ENCODE data around the gene EFNA3. TPM values are rescaled to one million over a fixed set of nuclear protein-coding genes. Genes with fewer than 3 reads are reported as not detected.
"Not testable (repeated sequence)": the region's sequence is repeated elsewhere in the genome, so short reads cannot be mapped to it uniquely, and the experiment has no call there.

EFNA3 gene
- total RNA-seq, 2 donors from 2014 or later, result 2.0 TPM

DNA sequence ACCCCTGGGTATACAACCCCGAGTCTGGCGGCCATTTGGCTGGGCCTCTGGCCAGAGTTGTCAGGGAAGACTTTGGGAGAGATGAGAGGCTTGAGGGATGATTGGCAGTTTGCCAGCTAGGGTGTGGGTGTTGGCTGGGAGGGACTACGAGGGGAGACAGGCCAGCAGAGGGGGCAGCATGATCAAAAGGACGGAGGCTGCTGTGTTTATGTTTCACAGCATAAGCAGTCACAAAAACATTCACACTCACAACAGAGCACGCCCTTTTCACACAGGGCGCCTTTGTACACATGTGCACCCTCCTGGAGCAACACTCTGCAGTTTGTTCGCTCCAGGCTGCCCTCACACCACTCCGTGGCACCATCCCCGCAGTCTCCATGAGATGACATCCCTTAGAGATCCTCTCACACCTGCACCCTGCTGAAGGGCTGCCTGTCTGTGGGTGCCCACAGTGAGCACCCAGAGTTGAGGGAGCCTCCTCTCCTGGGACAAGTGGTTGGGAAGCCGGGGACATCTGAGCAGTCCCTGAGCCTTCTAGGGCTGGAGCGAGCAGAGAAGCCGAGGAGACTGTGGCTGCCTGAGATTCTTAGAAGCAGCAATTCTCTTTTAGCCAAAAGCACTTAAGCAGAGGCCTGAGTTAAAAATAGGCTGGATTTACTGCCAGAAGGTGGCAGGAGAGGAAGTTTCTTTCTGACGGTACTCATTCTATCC, 15.4 kb downstream of the EFNA3 start:
- intact Hi-C loops (cut with DNase I), result loop anchor here (2.0 to 5.0 kb wide), 3 partner anchors 33 to 73 kb away; partner anchors contain the start of gene EFNA1 (in 1 of the 2)
- DNase-seq (ENCODE audit: low spot score), result no peak

GRCh38 chr1:155094622-155094948, 15.9 kb downstream of the EFNA3 start:
- DNase-seq (ENCODE audit: low spot score), result no peak
- intact Hi-C loops (cut with DNase I), result loop anchor here (5.0 kb wide), 2 partner anchors 33 to 73 kb away; partner anchors contain the start of gene EFNA1 (in 1 of the 2)

GRCh38 chr1:155099331-155099730, 20.7 kb downstream of the EFNA3 start:
- no peak for DNase-seq (ENCODE audit: low spot score)
- intact Hi-C loops (cut with DNase I), result loop anchor here in 1 of 2 donors (5.0 kb wide), 1 partner anchor 1012 kb away; no protein-coding TSS in a partner anchor

GRCh38 chr1:155103325-155103724, 24.7 kb downstream of the EFNA3 start:
- no peak for DNase-seq (ENCODE audit: low spot score)
- intact Hi-C loops (cut with DNase I), result no loop called here

- intact Hi-C loops (cut with DNase I), result no loop called here
- no peak for DNase-seq (ENCODE audit: low spot score)
These were observed 26.2 kb downstream of the EFNA3 start for GRCh38 chr1:155104605-155105534.

DNA sequence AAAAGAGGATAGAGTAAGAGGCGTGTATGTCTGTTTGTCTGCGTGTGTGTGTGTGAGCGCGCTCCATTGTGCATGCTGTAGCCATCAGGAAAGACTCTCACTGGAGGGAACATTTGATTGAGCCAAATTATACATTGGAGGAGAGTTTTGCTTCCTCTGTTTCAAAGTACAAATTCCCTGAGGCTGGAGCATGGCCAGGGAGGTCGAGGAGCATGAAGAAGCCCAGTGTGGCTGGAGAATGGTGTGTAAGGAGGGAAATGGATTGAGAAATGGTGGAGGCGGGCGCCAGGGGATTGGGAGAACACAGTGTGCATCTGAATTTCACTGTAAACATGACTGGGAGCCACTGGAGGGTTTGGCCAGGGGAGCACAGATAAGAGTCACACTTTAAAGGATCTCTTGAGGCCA, 27.0 kb downstream of the EFNA3 start:
- no peak for DNase-seq (ENCODE audit: low spot score)
- intact Hi-C loops (cut with DNase I), result no loop called here

- no peak for DNase-seq (ENCODE audit: low spot score)
- intact Hi-C loops (cut with DNase I), result no loop called here
These were observed 28.2 kb downstream of the EFNA3 start for GRCh38 chr1:155106862-155107261.

- intact Hi-C loops (cut with DNase I), result no loop called here
- no peak for DNase-seq (ENCODE audit: low spot score)
These were observed 28.9 kb downstream of the EFNA3 start for GRCh38 chr1:155107309-155108264.

- intact Hi-C loops (cut with DNase I), result no loop called here
- no peak for DNase-seq (ENCODE audit: low spot score)
These were observed 29.7 kb downstream of the EFNA3 start for GRCh38 chr1:155108296-155108695.

- intact Hi-C loops (cut with DNase I), result no loop called here
These were observed 31.7 kb downstream of the EFNA3 start for GRCh38 chr1:155110381-155110780.

GRCh38 chr1:155110826-155111225, 32.2 kb downstream of the EFNA3 start:
- no peak for DNase-seq (ENCODE audit: low spot score)
- intact Hi-C loops (cut with DNase I), result no loop called here

More at GRCh38 chr1:155110381-155110780, 31.7 kb downstream of the EFNA3 start:
- DNase-seq (ENCODE audit: low spot score), result no peak

DNA sequence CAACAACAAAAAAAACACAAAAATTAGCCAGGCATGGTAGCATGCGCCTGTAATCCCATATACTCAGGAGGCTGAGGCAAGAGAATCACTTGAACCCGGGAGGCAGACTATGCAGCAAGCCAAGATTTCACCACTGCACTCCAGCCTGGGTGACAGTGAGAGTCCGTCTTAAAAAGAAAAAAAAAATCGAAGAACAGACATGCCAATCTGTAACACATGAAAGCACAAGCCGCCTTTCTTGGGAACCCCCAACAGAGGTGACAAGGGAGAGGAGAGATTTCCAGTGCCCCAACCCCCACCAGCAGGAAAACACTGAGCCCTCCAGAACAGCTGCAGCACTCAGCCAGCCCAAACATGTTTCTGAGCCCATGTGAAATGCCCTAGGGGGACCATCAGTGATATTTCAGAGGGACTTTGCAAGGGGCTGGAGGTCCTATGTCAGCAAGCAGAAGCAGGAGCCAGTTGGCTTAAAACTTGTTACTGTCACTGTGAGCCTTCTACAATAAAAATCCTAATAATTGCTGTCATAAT, 34.9 kb downstream of the EFNA3 start:
- intact Hi-C loops (cut with DNase I), result no loop called here
- DNase-seq (ENCODE audit: low spot score), result no peak

DNA sequence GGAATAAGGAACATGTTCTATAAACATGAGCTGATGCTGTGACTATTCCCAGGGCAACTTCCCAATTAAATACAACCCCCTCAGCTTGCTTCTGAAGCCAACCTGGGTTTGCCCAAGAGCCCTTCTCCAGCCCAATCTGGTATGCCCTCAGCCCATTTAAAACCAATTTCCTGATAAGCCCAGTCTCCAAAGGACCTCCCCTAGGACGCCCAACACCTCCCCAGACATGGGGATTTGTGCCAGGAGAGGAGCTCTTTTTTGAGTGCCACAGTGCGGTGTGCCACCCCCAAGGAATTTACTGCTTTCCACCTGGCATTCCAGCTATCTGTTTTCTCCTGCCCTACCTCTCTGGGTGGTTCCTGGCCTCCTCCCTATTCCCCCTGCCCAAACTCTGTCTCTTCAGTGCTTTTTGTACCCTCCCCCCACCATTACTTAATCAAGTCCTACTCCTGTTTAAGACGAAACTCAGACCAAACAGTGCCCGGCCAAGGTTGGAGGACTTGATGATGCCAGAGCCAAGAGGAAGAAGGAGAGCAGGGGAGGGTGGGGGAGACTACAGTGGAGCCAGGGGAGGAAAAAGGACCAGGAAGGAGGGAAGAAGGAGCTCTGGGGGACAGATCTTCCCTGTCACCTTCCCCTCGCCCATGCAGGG, 37.6 kb downstream of the EFNA3 start:
- intact Hi-C loops (cut with DNase I), result no loop called here
- no peak for DNase-seq (ENCODE audit: low spot score)

- no peak for DNase-seq (ENCODE audit: low spot score)
- intact Hi-C loops (cut with DNase I), result no loop called here
These were observed 39.0 kb downstream of the EFNA3 start for GRCh38 chr1:155117610-155118009.

GRCh38 chr1:155118090-155118489, 39.5 kb downstream of the EFNA3 start:
- intact Hi-C loops (cut with DNase I); DNase-seq (ENCODE audit: low spot score): not testable (repeated sequence)

- intact Hi-C loops (cut with DNase I), result no loop called here
- DNase-seq (ENCODE audit: low spot score), result no peak
These were observed 41.6 kb downstream of the EFNA3 start for GRCh38 chr1:155120253-155120652.

GRCh38 chr1:155121249-155121648, 42.6 kb downstream of the EFNA3 start:
- intact Hi-C loops (cut with DNase I), result no loop called here
- DNase-seq (ENCODE audit: low spot score), result no peak

GRCh38 chr1:155122308-155122707, 43.7 kb downstream of the EFNA3 start:
- intact Hi-C loops (cut with DNase I), result no loop called here
- DNase-seq (ENCODE audit: low spot score), result no peak

DNA sequence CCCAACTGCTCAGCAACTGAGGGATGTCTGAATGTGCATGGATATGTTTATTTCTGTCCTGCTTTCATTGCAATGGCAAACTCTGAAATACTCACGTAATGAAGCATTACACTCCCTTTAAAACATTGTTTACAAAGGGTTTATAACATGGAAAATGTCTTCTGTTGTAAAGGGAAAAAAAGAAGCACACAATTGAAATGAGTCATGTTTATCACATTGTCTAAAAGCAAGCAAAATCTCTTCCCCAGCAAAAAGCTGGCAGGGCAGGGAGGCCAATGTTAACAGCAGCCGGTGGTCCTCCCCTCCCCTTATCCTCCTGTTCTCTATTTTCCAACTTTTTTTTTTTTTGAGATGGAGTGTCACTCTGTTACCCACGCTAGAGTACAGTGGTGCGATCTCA, 45.2 kb downstream of the EFNA3 start:
- intact Hi-C loops (cut with DNase I), result no loop called here
- no peak for DNase-seq (ENCODE audit: low spot score)

Data from posterior vena cava (tissue), 2 donors.